ENCODE results near the gene C1QTNF12.

GRCh38 chr1:1197188-1197500 lies 49.4 kb downstream of the C1QTNF12 start:
- no peak for TF ChIP-seq CTCF (IDR thresholded peaks at IDR 0.05)
- no peak for TF ChIP-seq POLR2A (IDR thresholded peaks at IDR 0.05)
